OCI-LY1 (cell line): ENCODE measurements around the gene ISCA1.

Experiments used
- H2AFZ ChIP-seq: fragments of 200-600 bp; sonication (generic), shearing (Covaris generic); 2 replicates; pipeline ENCODE4 v1.6.0; 2014; ENCODE audit warnings: antibody characterized with exemption, mild to moderate bottlenecking, low read length
- H3F3A ChIP-seq: fragments of 200-600 bp; sonication (generic), shearing (Covaris generic); 2 replicates; pipeline ENCODE4 v1.6.0; 2014; ENCODE audit warnings: mild to moderate bottlenecking, antibody characterized with exemption, low read length, moderate library complexity; ENCODE audit not compliant: insufficient read depth
- H3K27ac ChIP-seq: fragments of 200-600 bp; sonication (generic); 2 replicates; pipeline ENCODE4 v1.5.1; 2014; ENCODE audit warnings: low read length, mixed run types, mild to moderate bottlenecking, low read depth; ENCODE audit not compliant: poor library complexity, severe bottlenecking
- H3K27me3 ChIP-seq: fragments of 200-600 bp; sonication (generic); 2 replicates; pipeline ENCODE4 v1.6.0; 2014; ENCODE audit warnings: antibody characterized with exemption, mild to moderate bottlenecking, low read length, moderate library complexity; ENCODE audit not compliant: insufficient read depth
- H3K36me3 ChIP-seq: fragments of 200-600 bp; sonication (generic); 2 replicates; pipeline ENCODE4 v1.6.1; 2014; ENCODE audit warnings: mild to moderate bottlenecking, antibody characterized with exemption, low read length, moderate library complexity, mixed read lengths; ENCODE audit not compliant: insufficient read depth
- H3K4me1 ChIP-seq: fragments of 200-600 bp; sonication (generic); 2 replicates; pipeline ENCODE4 v1.5.1; 2014; ENCODE audit warnings: mild to moderate bottlenecking, low read length, moderate library complexity; ENCODE audit not compliant: insufficient read depth, severe bottlenecking
- H3K4me2 ChIP-seq: fragments of 200-600 bp; sonication (generic), shearing (Covaris generic); 2 replicates; pipeline ENCODE4 v1.6.1; 2014; ENCODE audit warnings: low read length
- H3K4me3 ChIP-seq: fragments of 200-600 bp; sonication (generic); 2 replicates; pipeline ENCODE4 v1.5.1; 2014; ENCODE audit warnings: low read length, low read depth, mild to moderate bottlenecking, mixed read lengths; ENCODE audit not compliant: poor library complexity, severe bottlenecking
- H3K79me2 ChIP-seq: fragments of 200-600 bp; shearing (Covaris generic); 2 replicates; pipeline ENCODE4 v1.6.1; 2016; ENCODE audit warnings: mixed run types, low read length, mixed read lengths; ENCODE audit not compliant: insufficient read depth
- H3K9ac ChIP-seq: fragments of 200-600 bp; sonication (generic), shearing (Covaris generic); 2 replicates; pipeline ENCODE4 v1.6.1; 2014; ENCODE audit warnings: mild to moderate bottlenecking, low read length, mixed read lengths
- H3K9me2 ChIP-seq: fragments of 200-600 bp; sonication (generic), shearing (Covaris generic); 2 replicates; pipeline ENCODE4 v1.6.1; 2014; ENCODE audit warnings: low read depth, mild to moderate bottlenecking, low read length, mixed read lengths
- H3K9me3 ChIP-seq: fragments of 200-600 bp; shearing (Covaris generic); 2 replicates; pipeline ENCODE4 v1.6.1; 2014; ENCODE audit warnings: low read length, mixed read lengths
- H4K20me1 ChIP-seq: fragments of 200-600 bp; sonication (generic), shearing (Covaris generic); 2 replicates; pipeline ENCODE4 v1.6.0; 2016; ENCODE audit warnings: mild to moderate bottlenecking, low read length; ENCODE audit not compliant: insufficient read depth
- EZH2 ChIP-seq: fragments of 200-600 bp; sonication (generic), shearing (Covaris generic); IDR thresholded peaks from 2 replicates; pipeline ENCODE4 v1.8.0; 2017; ENCODE audit warnings: borderline replicate concordance, mixed run types, mild to moderate bottlenecking, antibody characterized with exemption, low read length, moderate library complexity, mixed read lengths
- TF ChIP-seq, protein P1 (sequence below): fragments of 200-600 bp; sonication (generic), shearing (Covaris generic); IDR thresholded peaks from 2 replicates; pipeline ENCODE4 v1.5.1; 2017; ENCODE audit warnings: mild to moderate bottlenecking, antibody characterized with exemption, low read length, moderate library complexity, mixed read lengths

ISCA1 gene

DNA sequence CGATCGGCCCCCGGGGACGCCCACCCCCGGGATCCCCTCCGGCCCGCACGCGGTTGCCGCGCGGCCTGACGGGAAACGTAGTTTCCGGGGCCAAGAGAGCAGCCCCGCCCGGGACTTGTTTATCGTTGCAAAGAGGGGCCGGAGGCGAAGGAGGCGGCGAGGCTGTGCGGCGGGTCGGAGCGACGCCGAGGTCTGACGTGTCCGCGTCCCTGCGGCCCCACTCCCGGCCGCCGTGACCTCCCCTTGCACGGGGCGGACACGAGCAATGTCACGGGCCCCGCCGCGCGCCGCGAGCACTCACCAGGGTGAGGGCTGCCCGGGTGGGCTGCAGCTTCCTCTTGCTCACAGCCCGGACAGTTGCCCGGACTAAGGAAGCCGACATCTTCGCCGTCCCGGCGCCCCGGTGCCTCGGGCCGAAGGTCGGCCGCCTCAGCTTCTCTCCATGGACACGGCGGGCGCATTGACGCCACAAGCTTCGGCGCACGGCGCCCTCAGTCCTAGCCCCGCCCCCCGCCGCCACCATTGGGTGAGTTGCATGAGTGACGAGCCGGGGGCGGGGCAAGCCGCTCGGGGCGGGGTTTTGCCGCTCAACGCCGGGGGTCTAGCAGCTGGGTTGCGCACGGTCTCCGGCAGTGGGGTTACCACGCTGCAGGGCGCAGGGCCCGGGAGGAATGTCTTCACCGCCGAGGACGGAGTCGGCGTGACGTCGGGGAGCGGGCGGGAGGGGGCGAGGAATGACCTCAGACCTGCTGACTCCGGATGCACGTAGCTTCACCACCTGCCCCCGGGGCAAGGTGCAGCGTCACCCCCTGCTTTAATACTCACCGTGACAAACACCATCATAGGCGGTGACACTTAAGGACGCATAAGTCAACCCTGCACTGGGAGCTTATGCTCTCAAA, at the start of gene ISCA1:
ISCA1 (minus strand) TSS at position 462 of the 902 bp plus-strand sequence; CDS start at position 382, 80 bp downstream.
- Histone ChIP-seq H4K20me1 (no peaks in the 10 kb centered on the region), H3K27me3 (no peaks in the 10 kb centered on the region), H3F3A (no peaks in the 10 kb centered on the region), H3K4me2 (peak within 1 kb of the TSS; percentile 88), H3K9me2 (no peaks in the 10 kb centered on the region), H3K4me1 (peaks cover 55% of the 10 kb centered on the region), H3K9me3 (no peaks in the 10 kb centered on the region), H2AFZ (no peak within 1 kb of the TSS), H3K36me3 (peaks cover 20% of the 10 kb centered on the region; the same call in 1 of the 2 replicates), H3K4me3 (peak within 1 kb of the TSS; percentile 79), H3K9ac (peak within 1 kb of the TSS; percentile 76), H3K27ac (peak within 1 kb of the TSS; percentile 67), H3K79me2 (peaks cover 43% of the 10 kb centered on the region)
- no peak for TF ChIP-seq EZH2
- TF ChIP-seq, protein P1, sequence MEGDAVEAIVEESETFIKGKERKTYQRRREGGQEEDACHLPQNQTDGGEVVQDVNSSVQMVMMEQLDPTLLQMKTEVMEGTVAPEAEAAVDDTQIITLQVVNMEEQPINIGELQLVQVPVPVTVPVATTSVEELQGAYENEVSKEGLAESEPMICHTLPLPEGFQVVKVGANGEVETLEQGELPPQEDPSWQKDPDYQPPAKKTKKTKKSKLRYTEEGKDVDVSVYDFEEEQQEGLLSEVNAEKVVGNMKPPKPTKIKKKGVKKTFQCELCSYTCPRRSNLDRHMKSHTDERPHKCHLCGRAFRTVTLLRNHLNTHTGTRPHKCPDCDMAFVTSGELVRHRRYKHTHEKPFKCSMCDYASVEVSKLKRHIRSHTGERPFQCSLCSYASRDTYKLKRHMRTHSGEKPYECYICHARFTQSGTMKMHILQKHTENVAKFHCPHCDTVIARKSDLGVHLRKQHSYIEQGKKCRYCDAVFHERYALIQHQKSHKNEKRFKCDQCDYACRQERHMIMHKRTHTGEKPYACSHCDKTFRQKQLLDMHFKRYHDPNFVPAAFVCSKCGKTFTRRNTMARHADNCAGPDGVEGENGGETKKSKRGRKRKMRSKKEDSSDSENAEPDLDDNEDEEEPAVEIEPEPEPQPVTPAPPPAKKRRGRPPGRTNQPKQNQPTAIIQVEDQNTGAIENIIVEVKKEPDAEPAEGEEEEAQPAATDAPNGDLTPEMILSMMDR, result no peak

DNA sequence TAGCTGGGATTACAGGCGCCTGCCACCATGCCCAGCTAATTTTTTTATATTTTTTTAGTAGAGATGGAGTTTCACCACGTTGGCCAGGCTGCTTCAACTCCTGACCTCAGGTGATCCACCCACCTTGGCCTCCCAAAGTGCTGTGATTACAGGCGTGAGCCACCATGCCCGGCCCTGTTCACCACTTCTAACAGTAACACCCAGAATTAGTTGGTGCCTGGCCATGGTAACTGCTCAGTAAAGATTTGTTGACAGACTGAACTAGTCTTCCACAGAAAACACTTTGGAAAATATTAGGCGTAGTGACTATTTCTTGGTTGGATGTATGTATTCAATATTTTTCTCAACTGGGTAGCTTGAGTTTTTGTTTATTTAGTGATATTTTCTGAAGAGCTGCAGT, 47.8 kb upstream of the ISCA1 start:
- TF ChIP-seq, protein P1, result no peak
- no peak for TF ChIP-seq EZH2
- Histone ChIP-seq H3K27me3 (no peaks in the 10 kb centered on the region), H3K9me3 (no peaks in the 10 kb centered on the region), H4K20me1 (no peaks in the 10 kb centered on the region), H3K4me2 (no peak overlapping the region), H3K9me2 (no peaks in the 10 kb centered on the region), H3K79me2 (no peaks in the 10 kb centered on the region), H3K36me3 (peaks cover 62% of the 10 kb centered on the region), H3K27ac (no peak overlapping the region), H3K9ac (no peak overlapping the region), H3K4me1 (no peaks in the 10 kb centered on the region), H3F3A (no peaks in the 10 kb centered on the region), H3K4me3 (no peak overlapping the region), H2AFZ (no peak overlapping the region)

DNA sequence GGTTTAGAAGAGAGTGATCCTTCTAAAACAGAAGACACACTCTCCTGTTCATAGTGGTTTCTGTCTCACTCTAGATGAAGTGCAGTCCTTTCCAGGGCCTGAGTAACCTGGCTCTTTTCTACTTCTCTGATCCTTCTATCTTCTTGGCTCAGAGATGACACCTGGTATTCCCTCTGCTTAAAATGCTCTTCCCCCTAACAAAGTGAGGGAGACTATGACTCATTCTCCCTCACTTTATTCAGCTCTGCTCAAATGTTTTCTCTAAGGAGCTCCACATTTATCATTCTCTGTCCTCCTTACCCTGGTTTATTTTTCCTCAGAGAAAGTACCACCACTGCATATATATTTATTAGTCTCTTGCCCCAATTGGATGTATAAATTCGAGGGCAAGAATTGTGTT, 47.3 kb upstream of the ISCA1 start:
- Histone ChIP-seq H3K27me3 (no peaks in the 10 kb centered on the region), H4K20me1 (no peaks in the 10 kb centered on the region), H3F3A (no peaks in the 10 kb centered on the region), H3K4me2 (no peak overlapping the region), H3K9me3 (no peaks in the 10 kb centered on the region), H3K79me2 (no peaks in the 10 kb centered on the region), H3K9ac (no peak overlapping the region), H3K36me3 (peaks cover 62% of the 10 kb centered on the region), H3K4me3 (no peak overlapping the region), H2AFZ (no peak overlapping the region), H3K27ac (no peak overlapping the region), H3K9me2 (no peaks in the 10 kb centered on the region), H3K4me1 (no peaks in the 10 kb centered on the region)
- no peak for TF ChIP-seq EZH2
- TF ChIP-seq, protein P1, result no peak
